Measurements from ENCODE around the gene EPHX1. TPM values are rescaled to one million over a fixed set of nuclear protein-coding genes. Genes with fewer than 3 reads are reported as not detected.

EPHX1 gene
- total and polyA plus RNA-seq, 10 of the 15 experiments (the other 5 are each of a cell fraction or from before 2014, with no cell fraction given), result 0.33 to 2.9 (median 0.78) TPM; not detected in 2

GRCh38 chr1:225875044-225875815 lies 65.3 kb downstream of the EPHX1 start:
- intact Hi-C loops (cut with micrococcal nuclease; ENCODE audit: unreplicated experiment) (no loop called here), in situ Hi-C loops (cut with MboI) (no loop called here)
- TF ChIP-seq ESRRA (IDR thresholded peaks at IDR 0.05; ENCODE audit: low read length) (no peak), FOXK2 (IDR thresholded peaks at IDR 0.05) (no peak), PAX8 (IDR thresholded peaks at IDR 0.05) (no peak), SRF (IDR thresholded peaks at IDR 0.05; ENCODE audit: low read depth in 2 of 2, low read length in 2 of 2) (no peak), KDM1A (IDR thresholded peaks at IDR 0.05; ENCODE audit: borderline replicate concordance) (no peak), SPI1 (IDR thresholded peaks at IDR 0.05; ENCODE audit: borderline replicate concordance, insufficient read depth, low read depth, low read length) (no peak), CHD4 (IDR thresholded peaks at IDR 0.05) (no peak), RELB (IDR thresholded peaks at IDR 0.05; ENCODE audit: low read depth) (no peak), MEF2B (IDR thresholded peaks at IDR 0.05; ENCODE audit: partially characterized antibody, poor library complexity, severe bottlenecking) (no peak), TBL1XR1 (IDR thresholded peaks at IDR 0.05; ENCODE audit: low read depth, low read length) (no peak), MTA3 (IDR thresholded peaks at IDR 0.05; ENCODE audit: borderline replicate concordance, low read length) (no peak)
- H3K4me3 ChIP-seq, result no peak overlapping the region
- CTCF ChIA-PET, result interaction anchor here (0.7 kb wide), 1 partner anchor 296 kb away, joined by 4 read pairs; no protein-coding TSS in a partner anchor
- 0 out of 2 replicates have a peak, but pooled peaks cover 3% of the 10 kb centered on the region for H4K20me1 ChIP-seq (ENCODE audit: control insufficient read depth, insufficient read depth)
- WGBS (ENCODE audit: insufficient coverage, insufficient replicate concordance, low lambda C conversion rate, missing lambda C conversion rate), result 91% methylated on average over 12 of the region's 12 CpGs
- ATAC-seq (no peak), DNase-seq (ENCODE audit: low read depth, low spot score) (no peak), FAIRE-seq (no peak)
- no peak overlapping the region for H3K9ac ChIP-seq (ENCODE audit: control insufficient read depth, insufficient read depth, low read length)
- H3K36me3 ChIP-seq (ENCODE audit: control insufficient read depth in 2 of 2, insufficient read depth in 2 of 2, low read length in 1 of 2), result peaks cover 4 to 8% of the 10 kb centered on the region in 2 experiments; a peak in 3 of 4 replicates
- RAD21 ChIA-PET (ENCODE audit: unreplicated experiment), result no interaction called here
- no TSS peak for BruUV-seq (replicated peaks)
- SMC1A ChIA-PET (ENCODE audit: uncharacterized antibody, unreplicated experiment), result interaction anchor here (1.1 kb wide), 1 partner anchor 98 kb away, joined by 3 read pairs; no protein-coding TSS in a partner anchor
- peaks cover 4% of the 10 kb centered on the region for H3K79me2 ChIP-seq (ENCODE audit: control insufficient read depth, insufficient read depth, low read length)
- peaks cover 12% of the 10 kb centered on the region for H3K4me1 ChIP-seq (ENCODE audit: control insufficient read depth, insufficient read depth, low read length)
- no peak overlapping the region for H3K27ac ChIP-seq (ENCODE audit: control insufficient read depth, insufficient read depth)
- H2AFZ ChIP-seq (ENCODE audit: control insufficient read depth, low read depth, low read length), result no peak overlapping the region
- no peaks in the 10 kb centered on the region for H3K27me3 ChIP-seq (replicated peaks in 1 of 2; ENCODE audit: control insufficient read depth in 2 of 2, insufficient read depth in 2 of 2, low read length in 1 of 2)
- H3K4me2 ChIP-seq (ENCODE audit: control insufficient read depth, insufficient read depth), result no peak overlapping the region
- POLR2A ChIA-PET, result no interaction called here
- no peaks in the 10 kb centered on the region for H3K9me3 ChIP-seq (replicated peaks; ENCODE audit: control insufficient read depth, insufficient read depth, low read length)
